NB4 (cell line): Measurements from ENCODE around the gene SNRPB2.

Experiments
- CTCF ChIP-seq: IDR thresholded peaks from one replicate; pipeline ENCODE4 v1.5.1; 2012; ENCODE audit warnings: low read depth, low read length
- MAX ChIP-seq: IDR thresholded peaks from 2 replicates; pipeline ENCODE4 v1.6.1; 2011; ENCODE audit warnings: low read depth, low read length
- POLR2A ChIP-seq: IDR thresholded peaks from 2 replicates; pipeline ENCODE4 v1.6.1; 2011; ENCODE audit warnings: mild to moderate bottlenecking; ENCODE audit not compliant: insufficient read length; ENCODE audit errors: extremely low read depth

- TF ChIP-seq MAX = no peak
- TF ChIP-seq CTCF = no peak
- TF ChIP-seq POLR2A = no peak
These were observed 35.7 kb upstream of the SNRPB2 start for GRCh38 chr20:16694161-16694560.
